HepG2 (cell line): Measurements from ENCODE around the gene PALM. TPM values are rescaled to one million over a fixed set of nuclear protein-coding genes. Genes with fewer than 3 reads are reported as not detected.

Source experiments
- BCL6 ChIP-seq: IDR thresholded peaks from 2 replicates; pipeline ENCODE4 v1.6.1; 2016; ENCODE audit warnings: missing genetic modification reagents, missing compliant biosample characterization
- CEBPG ChIP-seq: IDR thresholded peaks from 2 replicates; pipeline ENCODE4 v1.6.1; 2016
- DNMT1 ChIP-seq: sonication (generic); formaldehyde crosslinking; IDR thresholded peaks from 2 replicates; pipeline ENCODE4 v1.5.1; 2020; ENCODE audit warnings: mild to moderate bottlenecking, missing genetic modification reagents
- ELF3 ChIP-seq: IDR thresholded peaks from 2 replicates; pipeline ENCODE4 v1.6.1; 2016; ENCODE audit warnings: missing genetic modification reagents, missing compliant biosample characterization
- FLYWCH1 ChIP-seq: sonication (generic); formaldehyde crosslinking; IDR thresholded peaks from 2 replicates; pipeline ENCODE4 v1.8.1; 2023; ENCODE audit warnings: mild to moderate bottlenecking, missing genetic modification reagents
- HIVEP1 ChIP-seq: sonication (generic); formaldehyde crosslinking; IDR thresholded peaks from 2 replicates; pipeline ENCODE4 v1.4.0; 2020; ENCODE audit warnings: mild to moderate bottlenecking, missing genetic modification reagents
- JARID2 ChIP-seq: sonication (generic); formaldehyde crosslinking; IDR thresholded peaks from 2 replicates; pipeline ENCODE4 v1.8.1; 2023; ENCODE audit warnings: missing genetic modification reagents, inconsistent platforms; ENCODE audit not compliant: insufficient replicate concordance
- KLF13 ChIP-seq: sonication (generic); formaldehyde crosslinking; IDR thresholded peaks from 2 replicates; pipeline ENCODE4 v1.4.0; 2020; ENCODE audit warnings: mild to moderate bottlenecking, missing genetic modification reagents
- KMT2A ChIP-seq: sonication (generic); formaldehyde crosslinking; IDR thresholded peaks from 2 replicates; pipeline ENCODE4 v1.4.0; 2020; ENCODE audit warnings: missing genetic modification reagents
- PRPF4 ChIP-seq: fragments of 200-400 bp; formaldehyde crosslinking; IDR thresholded peaks from 2 replicates; pipeline ENCODE4 v1.6.1; 2016; ENCODE audit warnings: low read length, low read depth; ENCODE audit not compliant: poor library complexity, severe bottlenecking
- RCOR2 ChIP-seq: IDR thresholded peaks from 2 replicates; pipeline ENCODE4 v1.6.1; 2016; ENCODE audit warnings: missing biosample characterization, missing genetic modification reagents
- RXRA ChIP-seq: sonication (generic); formaldehyde crosslinking; IDR thresholded peaks from 2 replicates; pipeline ENCODE4 v1.5.1; 2020; ENCODE audit warnings: missing genetic modification reagents
- XRCC5 ChIP-seq: fragments of 200-400 bp; formaldehyde crosslinking; optimal IDR thresholded peaks from 2 replicates; pipeline ENCODE3; 2017; ENCODE audit warnings: mild to moderate bottlenecking, low read length
- ZFP36 ChIP-seq: fragments of 150-350 bp; IDR thresholded peaks from 2 replicates; pipeline ENCODE4 v1.6.1; 2018; ENCODE audit warnings: borderline replicate concordance, low read length, low read depth; ENCODE audit not compliant: partially characterized antibody
- ZFX ChIP-seq: sonication (generic); formaldehyde crosslinking; IDR thresholded peaks from 2 replicates; pipeline ENCODE4 v1.4.0; 2020; ENCODE audit warnings: mild to moderate bottlenecking, low read depth, missing genetic modification reagents, moderate library complexity
- ZNF232 ChIP-seq: sonication (generic); formaldehyde crosslinking; IDR thresholded peaks from 2 replicates; pipeline ENCODE4 v1.4.0; 2020; ENCODE audit warnings: missing genetic modification reagents, borderline replicate concordance
- ZNF30 ChIP-seq: sonication (generic); formaldehyde crosslinking; IDR thresholded peaks from 2 replicates; pipeline ENCODE4 v1.5.0; 2020; ENCODE audit warnings: mild to moderate bottlenecking, missing genetic modification reagents
- ZNF33B ChIP-seq: sonication (generic); formaldehyde crosslinking; IDR thresholded peaks from 2 replicates; pipeline ENCODE4 v1.5.1; 2020; ENCODE audit warnings: mild to moderate bottlenecking, missing genetic modification reagents
- ZNF510 ChIP-seq: sonication (generic); formaldehyde crosslinking; IDR thresholded peaks from 2 replicates; pipeline ENCODE4 v1.4.0; 2020; ENCODE audit warnings: low read depth, mild to moderate bottlenecking, missing genetic modification reagents
- ZNF878 ChIP-seq: sonication (generic); formaldehyde crosslinking; IDR thresholded peaks from 2 replicates; pipeline ENCODE4 v1.8.1; 2023; ENCODE audit warnings: mild to moderate bottlenecking, missing genetic modification reagents, moderate library complexity
- ZSCAN31 ChIP-seq: sonication (generic); formaldehyde crosslinking; IDR thresholded peaks from 2 replicates; pipeline ENCODE4 v1.5.0; 2020; ENCODE audit warnings: low read depth, mild to moderate bottlenecking, missing genetic modification reagents
- polyA plus RNA-seq, 8 experiments: library from polyadenylated mRNA; depleted of rRNA in 3 of 8; stranded (reverse) in 7 of 8; unstranded in 1 of 8; fragments of >200 nt; fragmentation: Illumina TruSeq in 4 of 8; extraction: Trizol in 4 of 8; gene quantifications; 2 replicates each; pipeline versions ENCODE4 v1.2.1 to v1.2.3, GENCODE V29; 2011 to 2016; ENCODE audit warnings: low read depth in 4 of 8, missing spikeins in 1 of 8, mixed read lengths in 1 of 8; ENCODE audit not compliant: insufficient read depth in 1 of 8
- total RNA-seq, 5 experiments: library from RNA; depleted of rRNA; stranded (reverse); fragments of >200 nt; fragmentation: Illumina TruSeq; extraction: Trizol; gene quantifications; 2 replicates each; pipeline ENCODE4 v1.2.3, GENCODE V29; 2016; ENCODE audit warnings: low read depth in 1 of 5
- TF ChIP-seq, protein P1 (sequence below): sonication (generic); formaldehyde crosslinking; IDR thresholded peaks from 2 replicates; pipeline ENCODE4 v1.4.0; 2020; ENCODE audit warnings: missing genetic modification reagents
- TF ChIP-seq, protein P2 (sequence below): sonication (generic); formaldehyde crosslinking; conservative IDR thresholded peaks from 2 replicates; pipeline ENCODE4 v1.8.1; 2023; ENCODE audit warnings: missing genetic modification reagents
- TF ChIP-seq, protein P3 (sequence below): IDR thresholded peaks from 2 replicates; pipeline ENCODE4 v1.6.1; 2016; ENCODE audit warnings: missing genetic modification reagents, missing compliant biosample characterization
- TF ChIP-seq, protein P4 (sequence below): sonication (generic); formaldehyde crosslinking; IDR thresholded peaks from 2 replicates; pipeline ENCODE4 v1.5.1; 2020; ENCODE audit warnings: mild to moderate bottlenecking, missing genetic modification reagents

Gene PALM
- total and polyA plus RNA-seq, 2 of the 13 experiments (the other 11 are each of a cell fraction or from before 2014, with no cell fraction given): 4.0 to 9.7 TPM

DNA sequence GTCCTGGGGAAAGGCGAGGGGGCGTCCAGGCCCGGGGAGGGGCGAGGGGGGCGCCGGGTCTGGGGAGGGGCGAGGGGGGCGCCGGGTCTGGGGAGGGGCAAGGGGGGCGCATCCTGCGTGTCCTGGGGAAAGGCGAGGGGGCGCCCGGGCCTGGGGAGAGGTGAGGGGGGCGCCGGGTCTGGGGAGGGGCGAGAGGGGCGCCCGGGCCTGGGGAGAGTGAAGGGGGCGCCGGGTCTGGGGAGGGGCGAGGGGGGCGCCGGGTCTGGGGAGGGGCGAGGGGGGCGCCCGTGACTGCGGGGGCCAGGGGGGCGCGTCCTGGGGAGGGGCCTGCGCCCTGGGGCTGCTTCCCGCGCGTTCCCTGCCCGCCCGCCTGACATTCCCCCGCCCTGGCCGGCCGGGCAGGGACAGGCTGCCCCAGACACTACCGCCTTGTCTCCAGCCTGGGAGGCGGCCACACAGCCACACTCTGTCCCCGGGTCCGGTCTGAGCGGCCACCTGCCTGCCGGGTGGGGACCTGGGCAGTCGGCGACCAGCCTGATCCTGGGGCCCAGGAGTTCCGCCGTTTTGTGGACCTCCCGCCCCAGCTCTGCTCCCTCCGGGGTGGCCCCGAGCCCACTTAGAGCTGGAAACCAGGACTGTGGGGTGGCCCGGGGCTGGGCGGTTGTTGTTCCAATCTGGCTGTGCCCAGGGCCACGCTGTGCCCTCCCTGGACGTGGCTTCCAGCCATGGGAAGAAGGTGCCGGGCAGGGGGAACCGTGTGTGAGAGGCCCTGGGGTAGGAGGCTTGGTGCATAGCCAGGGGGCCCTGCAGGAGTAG lies 11.8 kb downstream of the PALM start (continued):
- TF ChIP-seq, protein P1, sequence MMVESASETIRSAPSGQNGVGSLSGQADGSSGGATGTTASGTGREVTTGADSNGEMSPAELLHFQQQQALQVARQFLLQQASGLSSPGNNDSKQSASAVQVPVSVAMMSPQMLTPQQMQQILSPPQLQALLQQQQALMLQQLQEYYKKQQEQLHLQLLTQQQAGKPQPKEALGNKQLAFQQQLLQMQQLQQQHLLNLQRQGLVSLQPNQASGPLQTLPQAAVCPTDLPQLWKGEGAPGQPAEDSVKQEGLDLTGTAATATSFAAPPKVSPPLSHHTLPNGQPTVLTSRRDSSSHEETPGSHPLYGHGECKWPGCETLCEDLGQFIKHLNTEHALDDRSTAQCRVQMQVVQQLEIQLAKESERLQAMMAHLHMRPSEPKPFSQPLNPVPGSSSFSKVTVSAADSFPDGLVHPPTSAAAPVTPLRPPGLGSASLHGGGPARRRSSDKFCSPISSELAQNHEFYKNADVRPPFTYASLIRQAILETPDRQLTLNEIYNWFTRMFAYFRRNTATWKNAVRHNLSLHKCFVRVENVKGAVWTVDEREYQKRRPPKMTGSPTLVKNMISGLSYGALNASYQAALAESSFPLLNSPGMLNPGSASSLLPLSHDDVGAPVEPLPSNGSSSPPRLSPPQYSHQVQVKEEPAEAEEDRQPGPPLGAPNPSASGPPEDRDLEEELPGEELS (CRISPR knock-in tag): no peak
- no peak for TF ChIP-seq ZNF510 (CRISPR knock-in tag)
- TF ChIP-seq, protein P2, sequence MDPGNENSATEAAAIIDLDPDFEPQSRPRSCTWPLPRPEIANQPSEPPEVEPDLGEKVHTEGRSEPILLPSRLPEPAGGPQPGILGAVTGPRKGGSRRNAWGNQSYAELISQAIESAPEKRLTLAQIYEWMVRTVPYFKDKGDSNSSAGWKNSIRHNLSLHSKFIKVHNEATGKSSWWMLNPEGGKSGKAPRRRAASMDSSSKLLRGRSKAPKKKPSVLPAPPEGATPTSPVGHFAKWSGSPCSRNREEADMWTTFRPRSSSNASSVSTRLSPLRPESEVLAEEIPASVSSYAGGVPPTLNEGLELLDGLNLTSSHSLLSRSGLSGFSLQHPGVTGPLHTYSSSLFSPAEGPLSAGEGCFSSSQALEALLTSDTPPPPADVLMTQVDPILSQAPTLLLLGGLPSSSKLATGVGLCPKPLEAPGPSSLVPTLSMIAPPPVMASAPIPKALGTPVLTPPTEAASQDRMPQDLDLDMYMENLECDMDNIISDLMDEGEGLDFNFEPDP: no peak
- TF ChIP-seq KMT2A (CRISPR knock-in tag): no peak
- 0 out of 2 replicates have a peak, but pooled peaks have one; percentile 34 for TF ChIP-seq ZNF33B (CRISPR knock-in tag)
- peak; percentile 60; the same call in 1 of the 2 replicates for TF ChIP-seq RXRA (CRISPR knock-in tag)
- no peak for TF ChIP-seq KLF13
- no peak for TF ChIP-seq ZNF878
- no peak for TF ChIP-seq ZNF232
- TF ChIP-seq ZFX: peak; percentile 29; the same call in 1 of the 2 replicates
- no peak for TF ChIP-seq ZSCAN31
- no peak for TF ChIP-seq FLYWCH1 (CRISPR knock-in tag)
- TF ChIP-seq XRCC5: peak; percentile 33
- no peak for TF ChIP-seq BCL6
- 0 out of 2 replicates have a peak, but pooled peaks have one; percentile 23 for TF ChIP-seq ELF3 (CRISPR knock-in tag)
- no peak for TF ChIP-seq RCOR2 (CRISPR knock-in tag)
- TF ChIP-seq JARID2: no peak
- TF ChIP-seq DNMT1 (CRISPR knock-in tag): no peak
- TF ChIP-seq CEBPG (CRISPR knock-in tag): no peak
- TF ChIP-seq, protein P3, sequence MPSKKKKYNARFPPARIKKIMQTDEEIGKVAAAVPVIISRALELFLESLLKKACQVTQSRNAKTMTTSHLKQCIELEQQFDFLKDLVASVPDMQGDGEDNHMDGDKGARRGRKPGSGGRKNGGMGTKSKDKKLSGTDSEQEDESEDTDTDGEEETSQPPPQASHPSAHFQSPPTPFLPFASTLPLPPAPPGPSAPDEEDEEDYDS (CRISPR knock-in tag): no peak
- TF ChIP-seq, protein P4, sequence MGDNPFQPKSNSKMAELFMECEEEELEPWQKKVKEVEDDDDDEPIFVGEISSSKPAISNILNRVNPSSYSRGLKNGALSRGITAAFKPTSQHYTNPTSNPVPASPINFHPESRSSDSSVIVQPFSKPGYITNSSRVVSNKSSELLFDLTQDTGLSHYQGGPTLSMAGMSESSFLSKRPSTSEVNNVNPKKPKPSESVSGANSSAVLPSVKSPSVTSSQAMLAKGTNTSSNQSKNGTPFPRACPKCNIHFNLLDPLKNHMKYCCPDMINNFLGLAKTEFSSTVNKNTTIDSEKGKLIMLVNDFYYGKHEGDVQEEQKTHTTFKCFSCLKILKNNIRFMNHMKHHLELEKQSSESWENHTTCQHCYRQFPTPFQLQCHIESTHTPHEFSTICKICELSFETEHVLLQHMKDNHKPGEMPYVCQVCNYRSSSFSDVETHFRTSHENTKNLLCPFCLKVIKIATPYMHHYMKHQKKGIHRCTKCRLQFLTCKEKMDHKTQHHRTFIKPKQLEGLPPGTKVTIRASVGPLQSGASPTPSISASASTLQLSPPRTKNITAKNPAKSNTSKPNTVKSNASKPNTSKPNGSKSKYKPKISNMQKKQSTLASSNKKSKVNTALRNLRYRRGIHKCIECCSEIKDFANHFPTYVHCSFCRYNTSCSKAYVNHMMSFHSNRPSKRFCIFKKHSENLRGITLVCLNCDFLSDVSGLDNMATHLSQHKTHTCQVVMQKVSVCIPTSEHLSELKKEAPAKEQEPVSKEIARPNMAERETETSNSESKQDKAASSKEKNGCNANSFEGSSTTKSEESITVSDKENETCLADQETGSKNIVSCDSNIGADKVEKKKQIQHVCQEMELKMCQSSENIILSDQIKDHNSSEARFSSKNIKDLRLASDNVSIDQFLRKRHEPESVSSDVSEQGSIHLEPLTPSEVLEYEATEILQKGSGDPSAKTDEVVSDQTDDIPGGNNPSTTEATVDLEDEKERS: no peak
- peak; percentile 28; the same call in 1 of the 2 replicates for TF ChIP-seq HIVEP1 (CRISPR knock-in tag)
- TF ChIP-seq ZNF30: no peak
- no peak for TF ChIP-seq PRPF4
- no peak for TF ChIP-seq ZFP36
